Endothelial cell of umbilical vein (primary cell): Measurements from ENCODE around the gene CASR. TPM values are rescaled to one million over a fixed set of nuclear protein-coding genes. Genes with fewer than 3 reads are reported as not detected.

Source experiments
- BruUV-seq: library from RNA; stranded (reverse); fragments of 400-500 nt; replicated peaks from 2 replicates; lab custom pipeline; 2021; lab: Mats Ljungman, UMichigan
- CTCF ChIA-PET: fragments of 300-600, 350-600 bp; sonication (Branson Sonifier 250); formaldehyde crosslinking; loops from one replicate; lab custom pipeline; 2021; ENCODE audit warnings: antibody characterized with exemption, inconsistent platforms; lab: Charles Lee
- POLR2A ChIA-PET: fragments of 300-600, 350-600 bp; sonication (Branson Sonifier 250); formaldehyde crosslinking; loops from one replicate; lab custom pipeline; 2021; ENCODE audit warnings: antibody characterized with exemption, inconsistent platforms; lab: Charles Lee
- DNase-seq: peaks from one replicate; pipeline ENCODE4 v3.0.0-alpha.2; 2011; ENCODE audit warnings: low read depth, low spot score
- FAIRE-seq: peaks from 2 replicates; lab custom pipeline; 2011; peaks lifted over from hg19 to GRCh38; lab: Jason Lieb, UNC
- H2AFZ ChIP-seq: 2 replicates; pipeline ENCODE4 v1.6.0; 2012; ENCODE audit warnings: low read depth, low read length, control low read depth, inconsistent platforms
- H3K27ac ChIP-seq: 2 replicates; pipeline ENCODE4 v1.5.1; 2011; ENCODE audit warnings: low read depth, mild to moderate bottlenecking, control low read depth, low read length, moderate library complexity; ENCODE audit not compliant: insufficient read depth
- H3K27me3 ChIP-seq, 2 experiments: 2 replicates each; pipeline versions ENCODE4 v1.6.0 to v1.6.1; 2011; ENCODE audit warnings: low read length in 2 of 2, mixed read lengths in 1 of 2; ENCODE audit not compliant: control insufficient read depth in 2 of 2, insufficient read depth in 2 of 2
- H3K36me3 ChIP-seq, 2 experiments: 2 replicates in 1 of 2; 3 replicates in 1 of 2; pipeline ENCODE4 v1.5.1; 2011; ENCODE audit warnings: low read length in 2 of 2, mild to moderate bottlenecking in 1 of 2, moderate library complexity in 1 of 2; ENCODE audit not compliant: control insufficient read depth in 2 of 2, insufficient read depth in 2 of 2; ENCODE audit errors: extremely low read depth in 1 of 2
- H3K4me1 ChIP-seq: 3 replicates; pipeline ENCODE4 v1.5.1; 2011; ENCODE audit warnings: mild to moderate bottlenecking, low read length; ENCODE audit not compliant: control insufficient read depth, insufficient read depth; ENCODE audit errors: extremely low read depth
- H3K4me2 ChIP-seq: 2 replicates; pipeline ENCODE4 v1.6.1; 2011; ENCODE audit warnings: low read length, control low read depth, mixed read lengths; ENCODE audit not compliant: insufficient read depth
- H3K4me3 ChIP-seq, 3 experiments: fragments of 200-600 bp in 1 of 3; sonication (generic), shearing (Covaris generic) in 1 of 3; replicated peaks in 1 of 3; 2 replicates each; pipeline ENCODE4 v1.5.1; 2011 to 2016; ENCODE audit warnings: control low read depth in 3 of 3, low read length in 3 of 3, mild to moderate bottlenecking in 2 of 3, inconsistent platforms in 1 of 3, low read depth in 1 of 3, moderate library complexity in 1 of 3; ENCODE audit not compliant: insufficient read depth in 1 of 3
- H3K79me2 ChIP-seq: 2 replicates; pipeline ENCODE4 v1.6.0; 2012; ENCODE audit warnings: low read length, inconsistent platforms; ENCODE audit not compliant: control insufficient read depth, insufficient read depth
- H3K9ac ChIP-seq: replicated peaks from 2 replicates; pipeline ENCODE3; 2011; ENCODE audit warnings: low read length, control low read depth; ENCODE audit not compliant: insufficient read depth; ENCODE audit errors: extremely low read depth
- H3K9me1 ChIP-seq: replicated peaks from 3 replicates; pipeline ENCODE4 v1.6.0; 2011; ENCODE audit warnings: mild to moderate bottlenecking, low read length; ENCODE audit not compliant: control insufficient read depth, insufficient read depth; ENCODE audit errors: extremely low read depth
- H3K9me3 ChIP-seq: replicated peaks from 2 replicates; pipeline ENCODE4 v1.5.1; 2012; ENCODE audit warnings: low read length, inconsistent platforms; ENCODE audit not compliant: control insufficient read depth, insufficient read depth
- H4K20me1 ChIP-seq: replicated peaks from 2 replicates; pipeline ENCODE3; 2011; ENCODE audit warnings: mild to moderate bottlenecking, low read length; ENCODE audit not compliant: control insufficient read depth, insufficient read depth; ENCODE audit errors: extremely low read depth
- CTCF ChIP-seq, 2 donors: IDR thresholded peaks; 1 replicate in 1 of 2; 2 replicates in 1 of 2; pipeline ENCODE4 v1.5.1; 2011; ENCODE audit warnings: low read length in 2 of 2, mild to moderate bottlenecking in 2 of 2, moderate library complexity in 2 of 2, control low read depth in 1 of 2, inconsistent platforms in 1 of 2, low read depth in 1 of 2; ENCODE audit not compliant: insufficient read depth in 1 of 2; ENCODE audit errors: extremely low read depth in 1 of 2
- EZH2 ChIP-seq: IDR thresholded peaks from 2 replicates; pipeline ENCODE4 v1.6.1; 2012; ENCODE audit warnings: borderline replicate concordance, low read depth, mild to moderate bottlenecking, moderate library complexity, low read length, inconsistent platforms; ENCODE audit not compliant: severe bottlenecking
- FOS ChIP-seq: IDR thresholded peaks from 2 replicates; pipeline ENCODE4 v1.6.1; 2011; ENCODE audit warnings: mild to moderate bottlenecking, low read length, moderate library complexity, borderline replicate concordance; ENCODE audit not compliant: insufficient read depth
- GATA2 ChIP-seq: IDR thresholded peaks from 2 replicates; pipeline ENCODE4 v1.7.0; 2011; ENCODE audit warnings: low read depth, mild to moderate bottlenecking, moderate library complexity, mixed read lengths, low read length; ENCODE audit not compliant: insufficient read length, insufficient read depth
- JUN ChIP-seq: IDR thresholded peaks from 2 replicates; pipeline ENCODE4 v1.6.1; 2011; ENCODE audit warnings: borderline replicate concordance, low read depth; ENCODE audit not compliant: insufficient read length, insufficient read depth
- MAX ChIP-seq: IDR thresholded peaks from 2 replicates; pipeline ENCODE4 v1.6.1; 2011; ENCODE audit not compliant: insufficient read depth, insufficient read length
- MYC ChIP-seq: IDR thresholded peaks from one replicate; pipeline ENCODE4 v1.6.1; 2011; ENCODE audit warnings: mild to moderate bottlenecking, low read depth, low read length
- POLR2A ChIP-seq: IDR thresholded peaks from 2 replicates; pipeline ENCODE4 v1.6.1; 2012; ENCODE audit warnings: low read depth, mild to moderate bottlenecking, control low read depth, low read length
- POLR2AphosphoS5 ChIP-seq: IDR thresholded peaks from 2 replicates; pipeline ENCODE4 v1.6.1; 2012; ENCODE audit warnings: low read depth, mild to moderate bottlenecking, control low read depth, low read length, moderate library complexity; ENCODE audit not compliant: insufficient read depth
- dilution Hi-C: fragments of 300-500 bp; cut with MboI; formaldehyde crosslinking; loops from one replicate; pipeline ENCODE4 v1.15.0; 2019; ENCODE audit warnings: low sequenced_read_pairs; ENCODE audit not compliant: extremely low pct_ligation_motif_present
- intact Hi-C: fragments of 100-400 bp; cut with micrococcal nuclease; formaldehyde crosslinking; loops from one replicate; pipeline ENCODE4 v1.10.0; 2022
- polyA plus RNA-seq, 4 experiments: library from polyadenylated mRNA; depleted of rRNA in 3 of 4; stranded (reverse) in 3 of 4; unstranded in 1 of 4; fragments of >200 nt; gene quantifications; 2 replicates each; pipeline versions ENCODE4 v1.2.1 to v1.2.3, GENCODE V29; 2011 to 2012; ENCODE audit warnings: missing spikeins in 1 of 4
- total RNA-seq: library from RNA; stranded (reverse); gene quantifications from 2 replicates; pipeline ENCODE4 v1.2.3, GENCODE V29; 2021

Gene CASR
- total and polyA plus RNA-seq, 2 donors (not counting 3 experiments of a cell fraction or from before 2014, with no cell fraction given): not detected

DNA sequence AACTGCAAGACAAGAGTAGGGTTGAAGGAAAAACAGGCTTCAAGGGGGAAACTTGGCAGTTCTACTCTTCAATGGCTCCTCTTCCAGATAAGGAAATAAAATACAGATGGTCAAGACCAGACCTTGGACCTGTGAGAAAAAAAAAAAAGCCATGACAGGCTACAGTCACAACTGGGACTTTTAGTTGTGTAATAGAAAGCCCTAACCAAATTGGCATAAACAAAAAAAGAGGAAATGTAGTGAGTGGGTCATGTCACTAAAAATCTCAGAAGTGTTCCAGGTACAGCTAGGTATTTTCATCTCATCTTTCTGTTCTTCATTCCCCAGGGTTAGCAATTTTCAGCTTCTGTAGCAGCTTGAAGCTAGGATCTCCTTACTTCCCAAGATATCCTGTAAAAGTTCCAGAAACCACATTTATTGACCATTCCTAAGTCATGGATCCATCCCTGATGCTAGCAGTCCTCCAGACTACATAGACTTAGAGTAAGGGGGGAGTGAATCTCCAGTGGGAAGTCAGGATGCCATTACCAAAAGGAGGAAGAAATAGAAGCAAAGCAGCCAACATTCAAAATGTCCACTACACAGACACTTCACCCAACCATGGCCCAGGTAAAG, 80.6 kb downstream of the CASR start:
- peaks cover 6 to 11% of the 10 kb centered on the region in 2 experiments for H3K27me3 ChIP-seq
- no peaks in the 10 kb centered on the region for H3K4me1 ChIP-seq
- no peaks in the 10 kb centered on the region for H3K9me3 ChIP-seq
- no peak overlapping the region for H3K4me3 ChIP-seq
- H3K9me1 ChIP-seq: no peaks in the 10 kb centered on the region
- no peaks in the 10 kb centered on the region for H3K79me2 ChIP-seq
- no peaks in the 10 kb centered on the region for H3K36me3 ChIP-seq
- FAIRE-seq (no peak), DNase-seq (no peak)
- H3K9ac ChIP-seq: no peak overlapping the region
- CTCF ChIA-PET: interaction anchor here (3.0 kb wide), 1 partner anchor 162 kb away, joined by 10 read pairs; no protein-coding TSS in a partner anchor
- H3K27ac ChIP-seq: no peak overlapping the region
- H3K4me2 ChIP-seq: no peak overlapping the region
- intact Hi-C loops (no loop called here), dilution Hi-C loops (no loop called here)
- H2AFZ ChIP-seq: no peak overlapping the region
- no peaks in the 10 kb centered on the region for H4K20me1 ChIP-seq
- TF ChIP-seq EZH2 (no peak), FOS (no peak), GATA2 (no peak), POLR2AphosphoS5 (no peak), JUN (no peak), MYC (no peak), POLR2A (no peak), CTCF (IDR thresholded peaks at IDR 0.05; ENCODE audit: extremely low read depth in 1 of 2, insufficient read depth in 1 of 2, low read depth in 1 of 2, low read length in 2 of 2) (no peak), MAX (no peak)
- BruUV-seq: no TSS peak
- POLR2A ChIA-PET: no interaction called here
